Subcutaneous adipose tissue (tissue), 4 donors: ENCODE data around the gene PLEKHG4B. TPM values are rescaled to one million over a fixed set of nuclear protein-coding genes. Genes with fewer than 3 reads are reported as not detected.

Source experiments
- total RNA-seq, 4 donors: library from RNA; depleted of rRNA; stranded (reverse); fragments of >200 nt; gene quantifications; one replicate each; pipeline ENCODE4 v1.1.0, GENCODE V29; 2016
- TF ChIP-seq, protein P1 (sequence below): fragments of 450-650 bp; IDR thresholded peaks from one replicate; pipeline ENCODE4 v1.5.1; 2016; ENCODE audit warnings: low read depth, mild to moderate bottlenecking, control low read depth, antibody characterized with exemption, moderate library complexity

The PLEKHG4B gene
- total RNA-seq, 4 donors from 2014 or later = under 0.01 TPM; not detected in 3

DNA sequence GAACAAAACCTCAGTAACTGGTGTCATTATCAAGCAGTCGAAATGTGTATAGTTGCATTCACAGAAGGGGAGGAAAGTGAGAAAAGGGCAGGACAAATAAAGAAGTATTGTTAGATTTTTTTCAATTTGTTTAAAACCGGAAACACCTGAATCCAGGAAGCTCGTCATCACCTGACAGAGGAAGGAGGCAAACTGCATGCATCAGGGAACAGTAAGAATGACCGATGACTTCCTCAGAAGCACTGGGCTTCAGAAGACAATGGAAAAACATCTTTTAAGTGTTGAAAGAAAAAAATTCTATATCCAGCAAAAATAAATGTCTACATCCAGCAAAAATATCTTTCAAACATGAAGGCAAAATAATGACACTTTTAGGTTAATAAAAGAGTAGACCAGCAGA lies 29.5 kb downstream of the PLEKHG4B start:
- TF ChIP-seq, protein P1, sequence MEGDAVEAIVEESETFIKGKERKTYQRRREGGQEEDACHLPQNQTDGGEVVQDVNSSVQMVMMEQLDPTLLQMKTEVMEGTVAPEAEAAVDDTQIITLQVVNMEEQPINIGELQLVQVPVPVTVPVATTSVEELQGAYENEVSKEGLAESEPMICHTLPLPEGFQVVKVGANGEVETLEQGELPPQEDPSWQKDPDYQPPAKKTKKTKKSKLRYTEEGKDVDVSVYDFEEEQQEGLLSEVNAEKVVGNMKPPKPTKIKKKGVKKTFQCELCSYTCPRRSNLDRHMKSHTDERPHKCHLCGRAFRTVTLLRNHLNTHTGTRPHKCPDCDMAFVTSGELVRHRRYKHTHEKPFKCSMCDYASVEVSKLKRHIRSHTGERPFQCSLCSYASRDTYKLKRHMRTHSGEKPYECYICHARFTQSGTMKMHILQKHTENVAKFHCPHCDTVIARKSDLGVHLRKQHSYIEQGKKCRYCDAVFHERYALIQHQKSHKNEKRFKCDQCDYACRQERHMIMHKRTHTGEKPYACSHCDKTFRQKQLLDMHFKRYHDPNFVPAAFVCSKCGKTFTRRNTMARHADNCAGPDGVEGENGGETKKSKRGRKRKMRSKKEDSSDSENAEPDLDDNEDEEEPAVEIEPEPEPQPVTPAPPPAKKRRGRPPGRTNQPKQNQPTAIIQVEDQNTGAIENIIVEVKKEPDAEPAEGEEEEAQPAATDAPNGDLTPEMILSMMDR = no peak

DNA sequence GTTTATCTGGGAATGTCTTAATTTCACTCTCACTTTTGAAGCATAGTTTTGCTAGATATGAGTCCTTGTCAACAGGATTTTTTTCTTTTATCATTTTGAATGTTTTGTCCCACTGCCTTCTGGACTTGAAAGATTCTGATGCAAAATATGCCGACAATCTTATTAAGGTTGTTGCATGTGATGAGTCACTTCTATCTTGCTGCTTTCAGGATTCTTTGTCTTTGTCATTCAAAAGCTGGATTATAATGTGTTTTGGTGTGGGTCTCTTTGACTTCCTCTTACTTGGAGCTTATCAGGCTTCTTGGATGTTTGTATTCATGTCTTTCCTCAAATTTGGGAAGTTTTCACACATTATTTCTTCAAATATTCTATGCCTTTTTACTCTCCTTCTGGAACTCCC lies 33.8 kb downstream of the PLEKHG4B start:
- TF ChIP-seq, protein P1 = no peak

DNA sequence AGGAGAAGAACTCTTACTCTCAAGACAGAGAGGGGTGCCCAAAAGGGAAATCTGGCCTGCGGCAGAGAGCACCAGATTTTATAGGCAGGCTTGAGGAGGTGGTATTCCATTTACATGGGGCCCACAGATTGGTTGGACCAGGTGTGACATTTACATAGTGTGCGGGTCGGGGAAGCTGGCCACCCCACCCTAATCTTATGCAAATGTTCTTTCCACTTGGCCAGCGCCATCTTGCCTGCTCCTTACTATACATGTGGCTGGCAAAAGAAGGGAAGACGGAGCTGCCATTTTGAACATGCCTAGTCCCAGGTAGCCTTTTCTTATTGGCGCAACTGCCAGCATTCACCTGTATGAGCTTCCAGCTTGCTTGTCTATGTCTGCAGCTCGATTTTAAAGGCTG lies 34.8 kb downstream of the PLEKHG4B start:
- TF ChIP-seq, protein P1 = no peak

DNA sequence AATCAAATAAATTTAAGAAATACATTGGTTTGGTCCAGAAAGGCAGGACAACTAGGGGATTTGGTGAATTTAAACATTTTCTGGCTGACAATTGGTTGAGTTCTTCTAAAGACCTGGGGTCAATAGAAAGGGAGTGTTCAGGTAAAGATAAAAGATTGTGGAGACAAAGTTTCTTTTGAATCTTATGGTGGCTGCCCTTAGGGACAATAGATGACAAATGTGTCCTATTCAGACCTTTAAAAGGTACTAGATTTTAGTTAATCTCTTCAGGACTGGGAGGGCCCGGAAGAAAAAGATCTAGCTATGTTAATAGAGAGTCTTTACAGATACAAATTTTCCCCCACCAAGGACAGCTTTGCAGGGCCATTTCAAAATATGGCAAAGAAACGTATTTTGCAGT lies 35.9 kb downstream of the PLEKHG4B start:
- TF ChIP-seq, protein P1 = no peak

DNA sequence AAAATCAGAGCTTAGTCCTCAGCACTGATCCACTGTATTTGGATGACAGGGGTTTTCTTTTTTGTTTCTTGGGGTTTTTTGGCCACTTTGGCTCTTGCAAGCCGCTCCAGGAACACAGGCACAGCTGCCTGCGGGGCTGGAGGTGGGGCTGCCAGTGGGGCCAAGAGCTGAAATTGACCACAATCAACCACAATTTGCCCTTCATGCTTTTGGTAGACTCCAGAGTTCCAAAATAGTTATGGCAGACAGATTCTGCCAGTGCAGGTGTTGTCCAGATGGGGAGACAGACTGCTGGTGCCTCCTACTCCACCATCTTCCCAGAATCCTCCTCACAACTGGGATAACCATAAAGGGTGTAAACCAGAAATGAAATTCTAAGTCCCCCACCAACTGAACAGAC lies 36.5 kb downstream of the PLEKHG4B start:
- TF ChIP-seq, protein P1 = no peak

DNA sequence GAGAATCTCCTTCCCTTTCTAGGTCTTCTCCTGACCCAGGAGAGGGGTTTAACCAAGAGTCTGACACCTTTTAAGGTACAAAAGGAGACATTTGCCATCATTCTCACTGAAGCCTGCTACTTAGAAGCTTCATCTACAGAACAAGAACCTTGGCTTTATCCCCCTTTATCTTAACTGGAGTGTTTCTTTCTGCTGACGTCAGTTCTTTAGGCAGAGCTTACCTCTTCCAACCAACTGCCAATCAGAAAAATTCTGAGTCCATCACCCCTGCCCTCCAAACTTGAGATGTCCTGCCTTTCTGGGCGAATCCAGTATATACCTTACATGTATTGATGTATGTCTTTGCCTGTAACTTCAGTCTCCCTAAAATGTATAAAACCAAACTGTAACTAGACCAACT lies 37.2 kb downstream of the PLEKHG4B start:
- TF ChIP-seq, protein P1 = no peak

DNA sequence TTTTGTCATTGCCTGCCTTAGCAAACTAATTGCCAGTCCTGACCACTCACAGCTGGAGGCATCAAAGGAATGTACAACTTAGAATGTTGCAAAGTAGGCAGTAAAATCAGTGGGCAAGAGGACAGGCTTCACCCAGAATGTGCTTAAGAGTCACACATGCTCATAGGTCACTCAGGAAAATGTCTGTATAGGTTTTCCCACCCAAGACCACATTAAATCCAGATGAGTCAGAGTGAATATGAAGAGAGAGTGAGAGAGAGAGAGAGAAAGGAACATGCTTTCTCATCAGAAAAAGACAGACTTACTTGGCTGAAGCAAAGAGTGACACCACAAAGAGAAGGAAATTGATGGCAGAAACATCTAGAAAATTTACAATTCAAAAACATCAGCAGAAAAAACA lies 37.9 kb downstream of the PLEKHG4B start:
- TF ChIP-seq, protein P1 = no peak

DNA sequence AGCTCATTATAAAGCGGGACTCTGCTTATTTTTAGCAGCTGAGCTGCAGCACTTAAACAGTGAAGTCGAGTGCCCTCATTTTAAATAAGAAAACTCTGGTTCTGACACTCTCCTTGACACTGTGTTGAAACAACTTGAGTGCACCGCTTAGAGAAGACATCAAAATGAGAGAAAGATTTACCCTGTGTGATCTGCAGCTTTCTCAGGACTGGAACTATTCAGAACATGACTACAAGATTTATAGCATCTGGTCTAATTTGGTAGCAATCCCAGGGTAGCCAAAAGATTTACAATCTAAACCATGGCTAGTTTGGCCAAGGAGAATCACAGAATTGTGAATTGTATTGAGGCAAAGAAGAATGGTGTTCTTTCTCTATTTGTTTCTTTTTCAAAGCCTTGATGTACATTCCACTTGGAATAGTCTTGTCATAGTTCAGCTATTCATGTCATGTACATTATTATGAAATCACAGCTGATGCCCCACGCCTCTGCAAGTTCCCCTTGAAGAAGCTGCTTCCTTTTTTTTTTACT lies 38.7 kb downstream of the PLEKHG4B start:
- TF ChIP-seq, protein P1 = no peak
